HG03196 (cell line): ENCODE data around the gene THAP3.
"Not testable (repeated sequence)": the region's sequence is repeated elsewhere in the genome, so short reads cannot be mapped to it uniquely, and the experiment has no call there.

ENCODE experiments used
- ATAC-seq: cut with Tn5 transposase; IDR thresholded peaks from one replicate; pipeline ENCODE4 v1.9.1; 2021; ENCODE audit not compliant: unreplicated experiment

Gene THAP3

DNA sequence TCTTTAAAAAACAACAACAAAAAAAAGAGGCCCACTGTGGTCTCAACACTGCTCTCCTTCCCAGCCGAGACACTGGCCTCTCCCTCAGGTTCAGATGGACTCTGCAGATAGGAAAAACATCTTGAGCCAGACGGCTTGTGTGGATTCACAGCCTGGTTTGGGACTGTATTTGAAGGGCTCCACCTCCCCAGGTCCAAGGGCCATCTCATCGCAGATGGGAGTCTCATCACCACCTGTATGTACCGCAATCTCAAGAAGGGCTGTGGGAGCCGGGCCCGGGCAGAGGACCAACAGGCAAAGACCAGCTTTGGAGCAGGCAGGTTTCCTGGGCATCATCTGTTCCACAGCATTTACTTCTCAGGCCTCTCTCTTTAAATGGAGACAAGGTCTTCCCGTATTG is 34.6 kb upstream of the THAP3 start:
- ATAC-seq, result no peak

DNA sequence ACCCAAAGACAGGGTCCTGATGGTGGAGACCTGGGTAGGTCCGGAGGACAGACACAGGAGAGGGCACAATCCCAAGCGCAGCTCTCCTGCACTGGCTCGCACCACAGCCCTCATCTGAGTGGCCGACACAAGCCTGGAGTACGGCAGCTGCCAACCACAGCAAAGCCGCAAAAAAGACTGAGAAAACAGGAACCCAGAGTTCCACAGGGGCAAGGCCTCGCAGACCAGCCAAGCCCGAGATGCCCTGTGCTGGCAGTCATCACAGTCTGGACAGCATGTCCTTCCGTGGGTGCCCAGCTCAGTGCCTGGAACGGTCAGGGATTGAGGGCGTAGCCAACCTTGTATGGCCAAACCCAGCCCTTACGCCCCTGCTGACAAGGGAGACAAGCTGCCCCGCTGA is 33.4 kb upstream of the THAP3 start:
- no peak for ATAC-seq

DNA sequence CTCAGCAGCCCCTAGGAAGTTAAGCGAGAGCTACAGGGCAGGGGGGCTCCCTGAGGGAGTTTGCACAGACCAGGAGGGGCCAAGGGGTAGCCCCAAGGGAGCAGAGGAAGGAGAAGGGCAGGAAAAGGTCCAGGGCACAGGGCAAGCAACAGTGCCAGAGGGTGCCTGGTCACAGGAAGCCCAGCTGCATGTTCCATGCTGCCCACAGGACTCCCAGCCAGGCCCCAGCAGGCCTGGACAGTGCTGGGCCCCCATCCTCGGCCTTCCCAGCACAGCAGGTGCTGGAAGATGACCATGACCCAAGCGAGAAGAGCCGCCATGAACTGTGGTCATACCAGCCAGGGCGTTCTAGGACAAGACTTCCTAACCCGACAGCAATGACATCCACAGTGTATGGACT is 33.0 kb upstream of the THAP3 start:
- no peak for ATAC-seq

DNA sequence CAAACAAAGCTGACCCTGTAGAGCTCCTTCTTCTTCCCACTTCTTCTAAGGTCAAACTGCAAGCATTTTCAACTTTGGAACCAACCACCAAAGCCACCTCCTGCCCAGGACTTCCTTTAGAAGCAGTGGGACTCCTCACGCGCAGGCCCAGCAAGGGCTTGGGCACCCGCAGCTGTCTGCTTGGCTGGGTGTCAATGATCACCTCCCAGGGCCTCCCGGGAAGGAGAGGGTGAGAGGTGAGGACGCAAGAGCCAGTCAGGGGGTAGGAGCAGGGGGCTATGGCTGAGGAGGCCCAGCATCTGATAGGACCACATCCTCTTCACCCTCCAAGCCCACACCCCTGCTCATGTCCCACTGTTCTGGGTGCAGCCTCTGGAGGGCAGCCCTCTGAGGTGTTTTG is 32.2 kb upstream of the THAP3 start:
- ATAC-seq, result no peak

DNA sequence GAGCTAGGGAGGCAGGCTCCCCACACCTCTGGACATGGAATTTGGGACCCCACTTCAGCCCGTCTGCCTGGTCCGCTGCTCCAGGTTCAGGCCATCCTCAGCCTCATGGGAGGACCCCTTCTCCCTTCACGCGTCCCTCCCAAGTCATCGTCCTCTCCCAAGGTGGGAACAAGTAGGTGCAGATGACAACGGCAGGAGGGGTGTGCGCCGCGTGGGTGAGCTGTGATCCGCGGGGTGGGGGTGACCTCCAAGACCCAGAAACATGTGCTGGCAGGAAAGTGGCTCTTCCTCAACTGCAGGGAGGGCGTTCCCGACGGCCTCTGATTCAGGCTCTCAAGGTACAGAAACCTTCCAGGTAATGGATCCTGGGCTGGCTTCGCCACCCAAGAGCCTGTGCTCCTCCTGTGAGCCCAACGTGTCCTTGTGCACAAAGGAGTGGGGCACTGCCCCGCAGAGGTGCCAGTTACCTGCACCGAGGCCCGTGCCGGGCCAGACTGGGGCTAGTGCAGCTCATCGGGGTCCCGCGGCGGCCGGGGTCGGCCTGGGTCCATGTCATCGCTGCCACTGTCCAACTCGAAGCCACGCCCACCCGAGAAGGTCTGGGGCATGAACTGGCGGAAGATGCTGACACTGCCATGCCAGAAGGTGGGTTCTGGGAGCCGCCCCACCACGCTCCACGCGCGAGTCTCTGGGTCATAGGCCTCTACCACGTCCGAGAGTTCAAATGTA is 31.6 kb upstream of the THAP3 start:
- ATAC-seq, result no peak

DNA sequence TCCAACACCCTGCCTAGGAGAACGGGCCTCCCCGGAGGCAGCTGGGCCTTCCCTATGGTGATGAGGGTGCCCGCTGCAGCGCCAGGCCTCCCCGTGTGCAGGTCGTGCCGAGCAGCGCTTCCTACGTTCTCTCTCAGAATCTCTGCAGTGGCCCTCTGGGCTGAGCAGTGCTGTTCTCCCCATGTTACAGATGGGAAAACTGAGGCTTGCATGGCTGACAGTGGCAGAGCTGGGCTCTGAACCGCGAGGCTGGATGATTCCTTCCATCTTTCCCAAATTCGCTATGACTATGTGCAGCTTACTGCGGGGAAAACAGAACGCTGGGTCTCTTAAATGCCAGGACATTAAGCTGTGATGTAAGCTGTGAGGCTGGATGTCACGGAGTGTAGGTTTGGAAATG is 30.9 kb upstream of the THAP3 start:
- ATAC-seq, result no peak

DNA sequence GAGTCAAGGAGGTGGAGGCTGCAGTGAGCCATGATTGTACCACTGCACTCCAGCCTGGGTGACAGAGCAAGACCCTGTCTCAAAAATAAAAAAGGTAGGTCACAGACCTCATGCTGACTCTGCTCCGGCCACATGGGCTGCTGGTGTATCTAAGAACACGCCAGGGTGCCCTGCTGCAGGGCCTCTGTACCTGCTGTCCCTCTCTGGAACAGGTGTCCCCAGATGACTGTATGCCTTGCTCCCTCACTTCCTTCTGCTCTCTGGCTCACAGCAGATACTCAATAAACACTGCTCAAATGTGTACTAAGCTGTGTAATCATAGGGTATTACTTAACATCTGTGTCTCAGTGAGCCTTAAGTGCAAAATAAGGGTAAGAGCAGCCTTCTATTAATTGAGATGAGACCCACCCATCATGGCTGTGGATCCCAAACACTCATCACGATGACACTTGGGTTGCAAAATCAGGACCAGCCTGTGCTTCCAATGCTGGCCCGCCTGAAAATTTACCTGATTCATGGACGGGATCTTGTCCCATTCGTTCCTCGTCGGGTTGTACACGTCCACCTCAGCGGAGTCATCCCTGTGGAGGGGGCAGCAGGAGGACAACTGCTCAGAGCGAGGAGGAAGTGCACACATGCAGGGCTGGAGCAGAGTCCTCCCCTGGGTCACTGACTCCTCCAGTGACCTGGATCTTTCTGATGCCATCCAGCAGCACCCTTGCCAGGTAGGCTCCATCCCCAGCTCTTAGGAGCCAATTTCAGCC is 29.5 kb upstream of the THAP3 start:
- no peak for ATAC-seq

DNA sequence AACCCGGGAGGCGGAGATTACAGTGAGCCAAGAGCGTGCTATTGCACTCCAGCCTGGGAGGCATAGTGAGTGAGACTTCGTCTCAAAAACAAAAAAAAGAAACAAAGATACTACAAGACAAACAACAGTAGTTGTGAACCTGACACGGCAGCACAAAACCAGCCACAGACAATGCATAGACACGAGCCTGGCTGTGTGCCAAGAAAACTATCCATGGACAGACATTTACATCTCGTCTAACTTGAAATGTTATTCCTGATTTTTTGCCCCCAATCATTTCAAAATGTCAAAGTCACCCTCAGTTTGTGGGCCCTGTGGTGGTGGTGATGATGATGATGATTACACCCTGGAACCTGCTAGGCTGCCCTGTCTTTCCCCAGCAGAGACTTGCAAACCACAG is 28.3 kb upstream of the THAP3 start:
- ATAC-seq, result no peak

DNA sequence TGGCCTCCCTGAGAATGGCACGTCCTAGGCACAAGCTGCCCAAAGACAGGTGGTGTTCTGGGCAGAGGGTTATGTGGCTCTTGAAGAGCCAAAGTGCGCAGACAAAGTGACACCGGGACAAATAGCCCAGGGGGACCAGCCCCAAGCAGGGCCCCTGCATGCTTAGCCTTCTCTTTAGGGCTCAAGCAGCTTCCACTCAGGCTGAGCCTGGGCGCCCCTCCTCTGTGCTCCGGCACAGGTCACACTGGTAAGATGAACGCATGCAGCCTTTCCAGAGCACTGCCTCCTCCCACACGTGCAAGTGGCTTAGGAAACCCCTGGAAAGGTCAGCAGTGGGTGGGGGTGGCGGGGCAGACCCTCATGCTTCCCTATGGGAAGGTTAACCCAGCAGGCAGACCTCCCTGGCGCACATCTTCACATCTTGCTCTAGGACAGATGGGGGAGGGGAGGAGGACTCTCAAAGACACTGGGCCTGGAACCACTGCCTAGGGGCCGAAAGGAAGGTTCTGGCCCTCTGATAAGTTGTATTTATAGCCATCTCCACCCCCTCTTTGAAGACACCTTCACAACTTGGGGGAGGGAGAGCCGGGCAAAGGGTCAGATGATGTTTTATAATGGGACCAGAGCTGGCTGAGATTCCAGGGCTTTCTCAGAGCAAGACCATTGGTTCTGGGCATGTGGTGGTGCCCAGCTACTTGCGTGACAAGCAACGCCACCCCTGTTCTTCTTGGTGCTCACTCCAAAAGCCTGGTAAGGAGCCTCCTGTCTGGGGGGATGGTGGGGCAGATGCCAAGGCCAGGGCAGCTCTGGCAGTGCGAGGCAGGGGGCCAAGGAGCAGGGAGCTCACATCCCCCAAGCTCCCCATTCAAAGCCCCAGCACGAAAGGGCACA is 27.5 kb upstream of the THAP3 start:
- ATAC-seq, result no peak

DNA sequence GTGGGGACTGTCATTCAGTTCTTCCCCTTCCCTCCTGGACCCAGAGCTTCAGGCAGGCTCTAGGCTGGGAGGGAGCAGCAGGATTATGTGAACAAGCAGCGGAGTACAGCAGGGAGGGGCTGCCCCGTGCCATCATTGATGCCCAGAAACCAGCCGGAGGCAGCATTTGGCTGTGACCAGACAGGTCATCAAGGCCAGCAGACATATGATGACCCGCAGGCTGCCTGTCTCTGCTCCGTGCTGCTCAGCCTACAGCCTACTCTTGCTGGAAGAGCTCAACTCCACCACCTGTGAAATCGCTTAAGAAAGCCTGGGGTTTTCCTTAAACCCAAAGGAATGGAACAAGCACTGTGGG is 26.9 kb upstream of the THAP3 start:
- no peak for ATAC-seq

DNA sequence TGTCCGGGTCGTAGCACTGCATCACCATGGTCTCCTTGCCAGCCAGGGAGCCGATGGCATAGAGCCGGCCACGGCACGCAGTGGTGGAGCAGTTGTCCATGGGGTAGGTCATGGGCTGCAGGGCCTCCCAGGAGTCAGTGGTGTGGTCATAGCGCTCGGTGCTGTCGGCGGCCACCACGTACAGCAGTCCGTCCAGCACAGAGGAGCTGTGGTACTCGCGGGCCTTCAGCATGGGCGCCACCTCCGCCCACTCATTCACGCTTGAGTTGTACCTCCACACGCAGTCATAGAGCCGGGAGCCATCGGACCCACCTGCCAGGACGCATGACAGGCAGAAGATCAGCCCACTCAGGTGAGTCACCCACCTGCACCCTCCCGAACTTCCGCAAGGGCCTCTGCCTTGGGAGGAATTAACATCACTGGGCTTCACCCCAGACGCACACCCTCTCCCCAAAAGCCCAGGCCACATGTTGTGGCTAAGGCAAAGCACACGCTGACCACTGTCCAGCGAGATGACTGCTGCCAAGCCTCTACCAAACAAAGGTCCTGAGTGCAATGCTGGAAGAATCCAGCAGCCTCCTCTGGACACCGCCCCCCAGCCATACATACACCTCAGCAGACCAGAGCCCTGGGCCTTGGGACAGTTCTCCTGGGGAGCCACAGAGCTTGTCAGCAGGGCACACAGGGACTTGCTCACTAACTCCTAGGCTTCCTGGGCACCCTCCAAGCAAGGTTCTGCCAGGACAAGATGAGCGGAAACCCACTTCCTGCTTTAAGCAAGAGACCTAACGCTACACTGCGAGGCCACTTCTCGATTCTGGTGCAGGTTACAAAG is 25.3 kb upstream of the THAP3 start:
- ATAC-seq, result no peak

DNA sequence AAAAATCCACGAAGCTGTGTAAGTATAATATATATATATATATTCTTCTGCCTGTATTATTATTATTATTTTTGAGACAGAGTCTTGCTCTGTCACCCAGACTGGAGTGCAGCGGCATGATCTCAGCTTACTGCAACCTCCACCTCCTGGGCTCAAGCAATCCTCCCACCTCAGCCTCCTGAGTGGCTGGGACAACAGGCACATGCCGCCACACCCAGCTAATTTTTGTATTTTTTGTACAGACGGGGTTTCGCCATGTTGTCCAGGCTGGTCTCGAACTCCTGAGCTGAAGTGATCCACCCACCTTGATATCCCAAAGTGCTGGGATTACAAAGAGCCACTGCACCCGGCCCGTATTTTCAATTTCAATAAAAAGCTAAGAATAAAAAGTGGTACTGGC is 24.7 kb upstream of the THAP3 start:
- not testable (repeated sequence) for ATAC-seq

DNA sequence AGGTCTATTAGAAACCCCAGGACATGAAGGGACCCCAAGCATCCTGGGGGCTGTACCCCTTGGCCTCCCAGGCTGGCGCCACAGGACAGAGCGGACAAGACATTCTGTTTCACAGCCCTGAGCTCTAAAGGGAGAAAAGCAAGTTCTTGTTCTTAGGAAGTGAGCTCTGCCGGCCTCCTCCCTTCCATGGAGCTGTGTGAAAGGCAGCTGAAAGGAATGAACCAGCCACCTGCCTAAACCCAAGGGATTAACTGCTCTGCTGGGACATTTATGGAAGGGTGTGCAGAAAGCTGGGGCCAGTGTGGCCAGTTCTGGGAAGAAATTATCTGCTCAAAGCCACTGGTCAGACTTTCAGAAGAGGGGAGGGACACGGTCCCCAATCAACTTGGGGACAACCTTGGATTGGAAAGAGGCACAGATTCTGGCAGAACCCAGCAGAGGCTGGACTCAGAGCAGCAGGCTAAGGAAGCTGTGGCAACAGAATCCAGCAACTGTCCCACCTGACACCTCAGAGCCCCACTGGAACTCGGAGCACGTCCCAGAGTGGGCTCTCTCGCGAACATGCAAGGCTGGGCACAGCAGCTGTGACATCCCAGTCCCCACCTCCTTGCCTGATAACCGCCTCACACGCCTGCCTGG is 24.1 kb upstream of the THAP3 start:
- peak; percentile 0 for ATAC-seq

DNA sequence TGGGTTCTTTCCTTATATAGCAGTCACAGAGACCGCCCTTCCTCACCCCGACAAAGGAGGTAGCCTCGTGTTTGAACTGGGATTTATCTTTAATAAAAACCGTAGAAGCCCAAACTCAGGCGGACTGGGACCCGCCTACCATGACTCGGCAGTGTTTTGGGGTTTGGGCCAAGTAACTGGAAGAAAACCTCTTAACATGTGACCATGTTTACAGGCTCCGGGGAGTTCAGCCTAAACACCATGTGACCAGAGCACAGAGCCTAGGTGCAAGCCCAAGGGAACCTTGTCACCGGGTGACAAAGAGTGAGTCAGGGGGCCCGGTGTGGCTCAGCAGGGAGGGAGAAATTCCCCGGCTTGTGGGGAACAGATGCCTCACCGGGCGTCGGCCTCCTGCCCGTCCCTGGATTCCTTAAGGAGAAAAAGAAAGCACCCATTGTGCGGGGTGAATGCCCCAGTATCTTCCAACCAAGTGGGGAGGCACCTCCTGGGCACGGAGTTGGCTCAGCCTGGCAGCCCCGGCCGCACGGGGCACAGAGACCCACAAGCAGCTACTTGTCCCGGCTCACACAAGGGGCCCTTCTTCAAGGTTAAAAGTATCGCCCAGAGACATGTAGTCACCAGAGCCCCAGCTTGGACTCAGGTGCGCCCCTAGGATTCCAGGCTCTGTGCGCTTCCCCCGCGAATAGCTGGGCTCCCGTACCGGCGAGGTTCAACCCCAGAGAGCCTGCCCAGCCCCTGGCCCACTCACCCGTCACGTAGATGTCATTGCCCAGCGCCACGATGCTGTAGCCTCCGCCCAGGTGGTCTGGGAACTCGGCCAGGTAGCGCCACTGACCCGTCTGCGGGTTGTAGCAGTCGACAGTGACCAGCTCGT is 23.4 kb upstream of the THAP3 start:
- peak; percentile 33 for ATAC-seq

DNA sequence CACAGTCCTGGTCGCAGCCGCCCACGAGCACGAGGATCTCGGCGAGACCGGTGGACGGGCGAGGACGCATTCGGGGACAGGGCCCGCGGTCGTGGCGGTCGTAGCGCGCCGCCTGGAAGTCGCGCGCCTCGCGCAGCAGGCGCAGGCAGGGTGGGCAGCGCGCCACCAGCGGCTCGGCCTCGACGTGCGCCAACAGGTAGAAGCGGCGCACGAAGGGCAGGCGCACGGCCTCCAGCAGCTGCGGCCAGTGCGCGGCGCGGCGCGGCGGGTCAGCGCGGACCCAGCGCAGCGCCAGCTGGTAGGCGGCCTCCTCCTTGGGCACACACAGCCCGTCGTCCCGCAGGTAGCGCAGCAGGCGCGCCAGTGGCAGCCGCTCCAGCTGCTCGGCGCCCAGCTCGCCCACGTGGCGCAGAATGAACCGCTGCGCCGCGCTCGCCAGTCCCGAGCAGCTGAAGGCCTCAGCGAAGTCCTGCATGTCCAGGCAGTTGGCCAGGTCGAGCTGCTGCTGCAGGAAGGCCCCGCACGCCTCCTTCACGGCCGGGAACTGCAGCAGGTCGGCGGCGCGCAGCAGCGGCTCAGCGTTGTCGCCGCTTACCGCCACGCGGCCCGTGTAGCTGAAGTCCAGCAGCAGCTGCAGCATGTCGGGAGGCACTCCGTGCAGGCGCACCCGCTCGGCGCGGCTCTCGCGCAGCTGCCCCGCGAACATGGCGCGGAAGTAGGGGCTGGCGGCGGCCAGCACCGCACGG is 22.6 kb upstream of the THAP3 start:
- ATAC-seq, result no peak

DNA sequence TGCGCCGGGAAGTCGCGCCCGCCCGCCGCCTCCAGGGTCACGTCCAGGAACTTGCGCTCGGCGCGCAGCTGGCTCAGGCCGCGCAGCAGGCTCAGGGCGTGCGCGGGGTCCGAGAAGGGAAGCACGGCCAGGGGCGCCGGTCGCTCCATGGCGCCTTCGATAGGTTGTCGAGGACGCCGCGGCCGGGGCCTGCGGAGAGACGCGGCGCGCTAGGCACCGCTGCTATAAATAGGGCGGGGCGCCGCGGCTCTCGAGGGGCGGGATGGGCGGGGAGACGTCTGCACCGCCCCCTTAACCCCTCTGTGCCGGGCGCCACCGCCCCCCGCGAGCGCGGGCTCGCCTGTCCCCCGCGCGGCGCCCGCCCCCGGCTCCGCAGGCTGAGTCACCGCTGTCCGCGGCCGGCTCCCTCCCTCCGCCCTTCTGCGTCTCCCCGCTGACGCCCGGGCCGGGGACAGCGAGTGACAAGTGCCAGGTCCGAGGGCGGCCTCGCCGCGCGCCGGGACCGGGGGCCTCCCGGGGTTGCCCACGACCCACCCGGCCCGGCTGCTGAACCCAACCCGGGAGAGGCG is 21.9 kb upstream of the THAP3 start, which contains the start of gene KLHL21:
TSS of gene KLHL21 (minus strand) at position 201 of the 569 bp plus-strand sequence. CDS start at position 149, 52 bp downstream.
- ATAC-seq, result peak; percentile 57

DNA sequence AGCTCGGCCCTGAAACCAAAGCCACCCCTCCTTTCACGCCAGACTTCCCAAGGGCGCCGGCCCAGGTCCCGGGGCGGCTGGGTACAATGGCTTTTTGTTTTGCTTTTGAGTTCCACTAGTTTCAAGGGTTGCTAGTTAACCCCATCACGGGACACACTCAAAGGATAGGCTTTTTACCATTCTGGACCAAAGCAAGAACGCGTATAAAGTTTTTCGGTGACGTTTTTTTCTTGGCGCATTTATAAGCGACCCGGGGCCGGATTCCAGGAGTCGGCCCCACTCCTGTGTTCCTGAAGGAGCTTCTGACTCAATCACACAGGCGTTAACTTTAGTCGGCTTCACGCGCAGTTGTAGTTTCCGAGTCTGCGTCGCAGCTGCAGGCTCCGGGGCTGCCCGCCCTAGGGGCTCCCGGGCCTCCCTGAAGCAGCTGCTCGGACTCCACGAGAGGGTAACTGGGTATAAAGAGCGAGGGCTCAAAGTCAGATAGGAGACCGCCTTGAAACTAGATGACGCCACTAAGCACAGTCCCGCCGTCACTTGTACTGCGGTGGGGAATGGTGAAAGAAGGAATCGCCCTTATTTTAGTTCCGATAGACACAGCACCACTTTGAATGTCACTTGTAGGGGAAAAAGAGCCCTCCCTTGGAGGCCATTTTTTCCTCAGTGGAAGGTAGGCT is 21.3 kb upstream of the THAP3 start:
- ATAC-seq, result peak; percentile 16
